Prostate gland (tissue), 2 donors: ENCODE measurements around the gene TM4SF20. TPM values are rescaled to one million over a fixed set of nuclear protein-coding genes. Genes with fewer than 3 reads are reported as not detected.
A peak's percentile ranks its signal among the peaks of the same experiment; 100 is the strongest.

ENCODE experiments used
- DNase-seq: peaks from one replicate; pipeline ENCODE4 v3.0.0-alpha.2; 2019; ENCODE audit warnings: low spot score
- H3K27ac ChIP-seq, 2 donors: fragments of 200-600 bp; sonication (generic); 2 replicates each; pipeline ENCODE4 v1.5.1; 2017 to 2019
- H3K27me3 ChIP-seq: fragments of 200-600 bp; sonication (generic); replicated peaks from 2 replicates; pipeline ENCODE4 v1.5.1; 2019; ENCODE audit not compliant: insufficient read depth
- H3K36me3 ChIP-seq, 2 donors: fragments of 200-600 bp; sonication (generic); 1 replicate in 1 of 2; 2 replicates in 1 of 2; pipeline versions ENCODE4 v1.5.1 to v1.8.1; 2017 to 2019
- H3K4me1 ChIP-seq: fragments of 200-600 bp; sonication (generic); replicated peaks from 2 replicates; pipeline ENCODE4 v1.5.1; 2019
- H3K4me3 ChIP-seq, 2 donors: fragments of 200-600 bp; sonication (generic); 2 replicates each; pipeline ENCODE4 v1.5.1; 2017 to 2019
- H3K9me3 ChIP-seq: fragments of 200-600 bp; sonication (generic); 2 replicates; pipeline ENCODE4 v1.5.1; 2017
- CTCF ChIP-seq, 4 experiments: fragments of 200-600 bp in 2 of 4; fragments of 450-650 bp in 2 of 4; sonication (generic) in 2 of 4; IDR thresholded peaks; 1 replicate in 3 of 4; 2 replicates in 1 of 4; pipeline ENCODE4 v1.5.1; 2016 to 2019; ENCODE audit warnings: antibody characterized with exemption in 4 of 4, mild to moderate bottlenecking in 2 of 4, moderate library complexity in 2 of 4
- POLR2A ChIP-seq: fragments of 450-650 bp; IDR thresholded peaks from one replicate; pipeline ENCODE4 v1.6.1; 2016; ENCODE audit warnings: antibody characterized with exemption, mild to moderate bottlenecking
- POLR2AphosphoS5 ChIP-seq: sonication (generic); formaldehyde crosslinking; IDR thresholded peaks from one replicate; pipeline ENCODE4 v1.6.1; 2017; ENCODE audit warnings: antibody characterized with exemption
- WGBS: methylation state at CpG from one replicate; pipeline ENCODE4 v1.1.5; 2018; 5-methylcytosine and 5-hydroxymethylcytosine counted together
- intact Hi-C: fragments of 100-400 bp; cut with DNase I; formaldehyde crosslinking; loops from one replicate; pipeline ENCODE4 v1.14.2; 2022
- total RNA-seq, 2 donors: library from RNA; depleted of rRNA; stranded (reverse); fragments of >200 nt; gene quantifications; one replicate each; pipeline ENCODE4 v1.1.0, GENCODE V29; 2016

Gene TM4SF20
- total RNA-seq, 2 donors from 2014 or later, result not detected

- no peaks in the 10 kb centered on the region for H3K9me3 ChIP-seq
- H3K4me1 ChIP-seq, result no peaks in the 10 kb centered on the region
- intact Hi-C loops, result no loop called here
- no peak for DNase-seq
- TF ChIP-seq POLR2AphosphoS5 (no peak), POLR2A (no peak)
- H3K36me3 ChIP-seq, result no peaks in the 10 kb centered on the region
- H3K27ac ChIP-seq, result no peak overlapping the region
- 85% methylated on average over 9 of the region's 9 CpGs for WGBS
- no peak overlapping the region for H3K4me3 ChIP-seq
- no peaks in the 10 kb centered on the region for H3K27me3 ChIP-seq
Measured at GRCh38 chr2:227411320-227411989, 32.3 kb upstream of the TM4SF20 start.

- DNase-seq, result no peak
- WGBS, result 76% methylated on average over 3 of the region's 3 CpGs
- Histone ChIP-seq H3K27me3 (no peaks in the 10 kb centered on the region), H3K36me3 (no peaks in the 10 kb centered on the region), H3K4me3 (no peak overlapping the region), H3K27ac (no peak overlapping the region), H3K9me3 (no peaks in the 10 kb centered on the region), H3K4me1 (no peaks in the 10 kb centered on the region)
- intact Hi-C loops, result no loop called here
- TF ChIP-seq POLR2A (no peak), POLR2AphosphoS5 (no peak), CTCF (IDR thresholded peaks at IDR 0.05) (no peak)
Measured at GRCh38 chr2:227410191-227410590, 31.1 kb upstream of the TM4SF20 start.

GRCh38 chr2:227407591-227408151 is 28.6 kb upstream of the TM4SF20 start:
- no peaks in the 10 kb centered on the region for H3K9me3 ChIP-seq
- intact Hi-C loops, result loop anchor here (5.0 kb wide), 1 partner anchor 360 kb away; no protein-coding TSS in a partner anchor
- WGBS, result 77% methylated on average over 16 of the region's 16 CpGs
- DNase-seq, result no peak
- H3K27ac ChIP-seq, result no peak overlapping the region
- no peak overlapping the region for H3K4me3 ChIP-seq
- no peaks in the 10 kb centered on the region for H3K36me3 ChIP-seq
- H3K27me3 ChIP-seq, result no peaks in the 10 kb centered on the region
- no peaks in the 10 kb centered on the region for H3K4me1 ChIP-seq
- TF ChIP-seq POLR2AphosphoS5, result no peak
- no peak for TF ChIP-seq CTCF (IDR thresholded peaks at IDR 0.05)
- no peak for TF ChIP-seq POLR2A

GRCh38 chr2:227406177-227407031 is 27.3 kb upstream of the TM4SF20 start:
- TF ChIP-seq POLR2AphosphoS5, result peak; percentile 64
- TF ChIP-seq POLR2A, result no peak
- TF ChIP-seq CTCF (IDR thresholded peaks at IDR 0.05), result peak; percentile 17 to 64 (median 53)
- no peak overlapping the region for H3K27ac ChIP-seq
- H3K4me1 ChIP-seq, result no peaks in the 10 kb centered on the region
- no peaks in the 10 kb centered on the region for H3K36me3 ChIP-seq
- peak; percentile 39 for DNase-seq
- no peaks in the 10 kb centered on the region for H3K27me3 ChIP-seq
- WGBS, result 3% methylated on average over 7 of the region's 7 CpGs
- H3K4me3 ChIP-seq, result no peak overlapping the region
- no peaks in the 10 kb centered on the region for H3K9me3 ChIP-seq
- intact Hi-C loops, result loop anchor here (5.0 kb wide), 1 partner anchor 361 kb away; no protein-coding TSS in a partner anchor

- intact Hi-C loops, result loop anchor here (5.0 kb wide), 1 partner anchor 363 kb away; no protein-coding TSS in a partner anchor
- DNase-seq, result no peak
- Histone ChIP-seq H3K36me3 (no peaks in the 10 kb centered on the region), H3K4me1 (no peaks in the 10 kb centered on the region), H3K27ac (no peak overlapping the region), H3K27me3 (no peaks in the 10 kb centered on the region), H3K4me3 (no peak overlapping the region), H3K9me3 (no peaks in the 10 kb centered on the region)
- WGBS, result 82% methylated on average over 4 of the region's 4 CpGs
- TF ChIP-seq POLR2A (no peak), CTCF (IDR thresholded peaks at IDR 0.05) (no peak), POLR2AphosphoS5 (no peak)
Measured at GRCh38 chr2:227404585-227405271, 25.6 kb upstream of the TM4SF20 start.
